Transverse colon (tissue), 4 donors: Measurements from ENCODE around the gene OR2A1. TPM values are rescaled to one million over a fixed set of nuclear protein-coding genes. Genes with fewer than 3 reads are reported as not detected.
A peak's percentile ranks its signal among the peaks of the same experiment; 100 is the strongest.
"Not testable (repeated sequence)": the region's sequence is repeated elsewhere in the genome, so short reads cannot be mapped to it uniquely, and the experiment has no call there.

ENCODE experiments used
- DNase-seq: peaks from one replicate; pipeline ENCODE4 v3.0.0-alpha.2; 2019
- H3K27ac ChIP-seq, 4 donors: fragments of 200-600 bp; sonication (generic); 2 replicates each; pipeline ENCODE4 v1.5.1; 2016 to 2018; ENCODE audit warnings: inconsistent platforms in 4 of 4
- H3K27me3 ChIP-seq: fragments of 200-600 bp; sonication (generic); 2 replicates; pipeline ENCODE4 v1.5.1; 2017; ENCODE audit warnings: inconsistent platforms
- H3K36me3 ChIP-seq, 4 donors: fragments of 200-600 bp; sonication (generic); 2 replicates each; pipeline ENCODE4 v1.5.1; 2017 to 2019; ENCODE audit warnings: inconsistent platforms in 4 of 4
- H3K4me1 ChIP-seq, 4 donors: fragments of 200-600 bp; sonication (generic); 2 replicates each; pipeline ENCODE4 v1.5.1; 2017 to 2020; ENCODE audit warnings: inconsistent platforms in 4 of 4
- H3K4me3 ChIP-seq, 4 donors: fragments of 200-600 bp; sonication (generic); 1 replicate in 1 of 4; 2 replicates in 3 of 4; pipeline versions ENCODE4 v1.5.1 to v1.6.1; 2017 to 2019; ENCODE audit warnings: inconsistent platforms in 4 of 4
- H3K9me3 ChIP-seq, 2 donors: fragments of 200-600 bp; sonication (generic); 2 replicates each; pipeline ENCODE4 v1.5.1; 2017 to 2019; ENCODE audit warnings: inconsistent platforms in 2 of 2
- WGBS, 2 donors: methylation state at CpG; one replicate each; pipeline ENCODE4 v1.1.5; 2018; ENCODE audit warnings: low coverage in 1 of 2; 5-methylcytosine and 5-hydroxymethylcytosine counted together
- in situ Hi-C, 4 donors: fragments of 200-750 bp; cut with MboI; loops; one replicate each; pipeline versions ENCODE4 v1.15.0 to v1.15.1; 2017; ENCODE audit warnings: low sequenced_read_pairs in 3 of 4, low pct_ligation_motif_present in 1 of 4, low pct_unique_long_range_greater_than_20kb in 1 of 4
- intact Hi-C: fragments of 100-400 bp; cut with DNase I; formaldehyde crosslinking; loops from one replicate; pipeline ENCODE4 v1.15.1; 2023; ENCODE audit warnings: low total_unique reads
- total RNA-seq, 4 donors: library from RNA; depleted of rRNA; stranded (reverse); fragments of >200 nt; gene quantifications; one replicate each; pipeline ENCODE4 v1.1.0, GENCODE V29; 2016

OR2A1 gene
- total RNA-seq, 4 donors from 2014 or later: not detected

GRCh38 chr7:144292384-144293161 is 19.6 kb upstream of the OR2A1 start:
- H3K9me3 ChIP-seq, DNase-seq, in situ Hi-C loops, H3K27ac ChIP-seq, H3K4me1 ChIP-seq, H3K36me3 ChIP-seq, intact Hi-C loops, H3K4me3 ChIP-seq, H3K27me3 ChIP-seq: not testable (repeated sequence)
- 78% methylated on average over 4 of the region's 14 CpGs; no CpG with 5 or more reads in 1 of the 2 donors for WGBS, 2 donors

GRCh38 chr7:144293794-144294499 is 18.3 kb upstream of the OR2A1 start:
- H3K27me3 ChIP-seq, H3K27ac ChIP-seq, H3K4me1 ChIP-seq, H3K36me3 ChIP-seq, H3K9me3 ChIP-seq, in situ Hi-C loops, intact Hi-C loops: not testable (repeated sequence)
- no CpG with 5 or more reads among the region's 60 CpGs for WGBS, 2 donors
- peak overlapping the region in 1 of 4 donors; percentile 34 for H3K4me3 ChIP-seq
- peak; percentile 48 for DNase-seq

GRCh38 chr7:144302578-144303303 is 9.5 kb upstream of the OR2A1 start:
- H3K9me3 ChIP-seq, H3K4me3 ChIP-seq, H3K4me1 ChIP-seq, in situ Hi-C loops, H3K27ac ChIP-seq, H3K27me3 ChIP-seq, H3K36me3 ChIP-seq, intact Hi-C loops, DNase-seq: not testable (repeated sequence)
- no CpG with 5 or more reads among the region's 1 CpG for WGBS, 2 donors

- WGBS, 2 donors: no CpG with 5 or more reads among the region's 5 CpGs
- H3K4me3 ChIP-seq, in situ Hi-C loops, H3K27ac ChIP-seq, H3K36me3 ChIP-seq, H3K9me3 ChIP-seq, H3K27me3 ChIP-seq, DNase-seq, intact Hi-C loops, H3K4me1 ChIP-seq: not testable (repeated sequence)
Measured at GRCh38 chr7:144303607-144304006, 8.6 kb upstream of the OR2A1 start.

- H3K36me3 ChIP-seq, DNase-seq, intact Hi-C loops, H3K27ac ChIP-seq, H3K27me3 ChIP-seq, in situ Hi-C loops, H3K4me3 ChIP-seq, H3K9me3 ChIP-seq, H3K4me1 ChIP-seq: not testable (repeated sequence)
- no CpG with 5 or more reads among the region's 2 CpGs for WGBS, 2 donors
Measured at GRCh38 chr7:144305156-144305555, 7.1 kb upstream of the OR2A1 start.

- in situ Hi-C loops, H3K27me3 ChIP-seq, intact Hi-C loops, DNase-seq, H3K4me1 ChIP-seq, H3K4me3 ChIP-seq, H3K36me3 ChIP-seq, H3K27ac ChIP-seq, H3K9me3 ChIP-seq: not testable (repeated sequence)
- whole genome bisulfite sequencing, 2 donors: no CpG with 5 or more reads among the region's 2 CpGs
Measured at GRCh38 chr7:144309702-144310101, 2.5 kb upstream of the OR2A1 start.

- H3K27ac ChIP-seq, intact Hi-C loops, H3K27me3 ChIP-seq, H3K4me1 ChIP-seq, H3K36me3 ChIP-seq, H3K9me3 ChIP-seq, H3K4me3 ChIP-seq, in situ Hi-C loops, DNase-seq: not testable (repeated sequence)
- WGBS, 2 donors: 92% methylated on average over 1 of the region's 2 CpGs; no CpG with 5 or more reads in 1 of the 2 donors
Measured at GRCh38 chr7:144311218-144311617, 1.0 kb upstream of the OR2A1 start.

GRCh38 chr7:144317537-144317936 is 5.3 kb downstream of the OR2A1 start:
- H3K4me1 ChIP-seq, H3K36me3 ChIP-seq, intact Hi-C loops, H3K4me3 ChIP-seq, H3K27ac ChIP-seq, H3K27me3 ChIP-seq, in situ Hi-C loops, DNase-seq, H3K9me3 ChIP-seq: not testable (repeated sequence)
- WGBS, 2 donors: no CpG with 5 or more reads among the region's 1 CpG

- H3K4me1 ChIP-seq, H3K27me3 ChIP-seq, H3K4me3 ChIP-seq, H3K36me3 ChIP-seq, DNase-seq, intact Hi-C loops, H3K9me3 ChIP-seq, H3K27ac ChIP-seq, in situ Hi-C loops: not testable (repeated sequence)
- whole genome bisulfite sequencing, 2 donors: no CpG with 5 or more reads among the region's 2 CpGs
Measured at GRCh38 chr7:144319547-144319946, 7.3 kb downstream of the OR2A1 start.

- H3K36me3 ChIP-seq, DNase-seq, H3K4me1 ChIP-seq, H3K27me3 ChIP-seq, H3K27ac ChIP-seq, H3K9me3 ChIP-seq, H3K4me3 ChIP-seq, intact Hi-C loops, in situ Hi-C loops: not testable (repeated sequence)
- WGBS, 2 donors: 83% methylated on average over 1 of the region's 3 CpGs; no CpG with 5 or more reads in 1 of the 2 donors
Measured at GRCh38 chr7:144321677-144322206, 9.5 kb downstream of the OR2A1 start.
